Thoracic aorta (tissue), 2 donors: ENCODE data around the gene TBC1D4. TPM values are rescaled to one million over a fixed set of nuclear protein-coding genes. Genes with fewer than 3 reads are reported as not detected.
"Not testable (repeated sequence)": the region's sequence is repeated elsewhere in the genome, so short reads cannot be mapped to it uniquely, and the experiment has no call there.

Experiments
- ATAC-seq: fragments of 150-250 bp; one replicate; pipeline ENCODE4 v1.8.0; 2017; ENCODE audit warnings: low read depth; ENCODE audit not compliant: insufficient number of reproducible peaks, low FRiP score
- DNase-seq: peaks from one replicate; pipeline ENCODE4 v3.0.0-alpha.2; 2020; ENCODE audit warnings: low spot score
- H3K27ac ChIP-seq, 2 donors: fragments of 200-600 bp; sonication (generic); 1 replicate in 1 of 2; 2 replicates in 1 of 2; pipeline ENCODE4 v1.5.1; 2016; ENCODE audit warnings: mild to moderate bottlenecking in 2 of 2, moderate library complexity in 2 of 2
- H3K27me3 ChIP-seq: fragments of 200-600 bp; sonication (generic); replicated peaks from 2 replicates; pipeline ENCODE4 v1.6.0; 2016; ENCODE audit warnings: mild to moderate bottlenecking; ENCODE audit not compliant: insufficient read depth
- H3K36me3 ChIP-seq: fragments of 200-600 bp; sonication (generic); one replicate; pipeline ENCODE4 v1.5.1; 2016
- H3K4me1 ChIP-seq, 2 donors: fragments of 200-600 bp; sonication (generic); 1 replicate in 1 of 2; 2 replicates in 1 of 2; pipeline versions ENCODE4 v1.5.1 to v1.6.0; 2016; ENCODE audit warnings: low read depth in 2 of 2, mild to moderate bottlenecking in 1 of 2; ENCODE audit not compliant: control insufficient read depth in 1 of 2
- H3K4me3 ChIP-seq: fragments of 200-600 bp; sonication (generic); 2 replicates; pipeline ENCODE4 v1.5.1; 2016; ENCODE audit warnings: mild to moderate bottlenecking
- H3K9me3 ChIP-seq: fragments of 200-600 bp; sonication (generic); 2 replicates; pipeline ENCODE4 v1.5.1; 2016
- CTCF ChIP-seq: fragments of 200-600 bp; sonication (generic); IDR thresholded peaks from one replicate; pipeline ENCODE4 v1.5.1; 2019; ENCODE audit warnings: antibody characterized with exemption
- total RNA-seq, 2 donors: library from RNA; depleted of rRNA; stranded (reverse); fragments of >200 nt; gene quantifications; one replicate each; pipeline versions ENCODE4 v1.1.0 to v1.2.3, GENCODE V29; 2016

Gene TBC1D4
- total RNA-seq, 2 donors from 2014 or later: 15.8 to 20.3 TPM

GRCh38 chr13:75355609-75356008, 126.4 kb downstream of the TBC1D4 start:
- Histone ChIP-seq H3K27me3 (no peaks in the 10 kb centered on the region), H3K4me3 (no peak overlapping the region), H3K36me3 (no peaks in the 10 kb centered on the region), H3K27ac (no peak overlapping the region), H3K9me3 (no peaks in the 10 kb centered on the region), H3K4me1 (no peaks in the 10 kb centered on the region)
- DNase-seq: no peak
- ATAC-seq: no peak
- TF ChIP-seq CTCF: no peak

- H3K36me3 ChIP-seq: no peaks in the 10 kb centered on the region
- TF ChIP-seq CTCF: no peak
- H3K27me3 ChIP-seq: no peaks in the 10 kb centered on the region
- ATAC-seq (no peak), DNase-seq (no peak)
- H3K27ac ChIP-seq: no peak overlapping the region
- no peak overlapping the region for H3K4me3 ChIP-seq
- H3K9me3 ChIP-seq: no peaks in the 10 kb centered on the region
- peaks cover 0 to 4% of the 10 kb centered on the region in 2 donors for H3K4me1 ChIP-seq
Measured at GRCh38 chr13:75353781-75354193, 128.2 kb downstream of the TBC1D4 start.

GRCh38 chr13:75352641-75353327, 129.2 kb downstream of the TBC1D4 start:
- Histone ChIP-seq H3K4me1 (peaks cover 0 to 8% of the 10 kb centered on the region in 2 donors), H3K27me3 (no peaks in the 10 kb centered on the region), H3K27ac (no peak overlapping the region), H3K36me3 (no peaks in the 10 kb centered on the region), H3K9me3 (no peaks in the 10 kb centered on the region), H3K4me3 (no peak overlapping the region)
- ATAC-seq: no peak
- DNase-seq: no peak
- TF ChIP-seq CTCF: no peak

- H3K4me1 ChIP-seq, H3K9me3 ChIP-seq, ATAC-seq, H3K36me3 ChIP-seq, DNase-seq, H3K27me3 ChIP-seq, H3K27ac ChIP-seq, H3K4me3 ChIP-seq: not testable (repeated sequence)
Measured at GRCh38 chr13:75351538-75351937, 130.4 kb downstream of the TBC1D4 start.

GRCh38 chr13:75347925-75348324, 134.0 kb downstream of the TBC1D4 start:
- DNase-seq (no peak), ATAC-seq (no peak)
- Histone ChIP-seq H3K36me3 (no peaks in the 10 kb centered on the region), H3K27me3 (no peaks in the 10 kb centered on the region), H3K9me3 (no peaks in the 10 kb centered on the region), H3K27ac (no peak overlapping the region), H3K4me3 (no peak overlapping the region), H3K4me1 (peaks cover 0 to 8% of the 10 kb centered on the region in 2 donors)
- TF ChIP-seq CTCF: no peak

GRCh38 chr13:75347457-75347856, 134.5 kb downstream of the TBC1D4 start:
- Histone ChIP-seq H3K9me3 (no peaks in the 10 kb centered on the region), H3K36me3 (no peaks in the 10 kb centered on the region), H3K4me1 (peaks cover 0 to 8% of the 10 kb centered on the region in 2 donors), H3K27ac (no peak overlapping the region), H3K27me3 (no peaks in the 10 kb centered on the region), H3K4me3 (no peak overlapping the region)
- TF ChIP-seq CTCF: no peak
- DNase-seq (no peak), ATAC-seq (no peak)
